Measurements from ENCODE around the gene CASZ1. TPM values are rescaled to one million over a fixed set of nuclear protein-coding genes. Genes with fewer than 3 reads are reported as not detected.

Gene CASZ1
- total RNA-seq, 1 experiment from 2014 or later: 11.1 TPM

DNA sequence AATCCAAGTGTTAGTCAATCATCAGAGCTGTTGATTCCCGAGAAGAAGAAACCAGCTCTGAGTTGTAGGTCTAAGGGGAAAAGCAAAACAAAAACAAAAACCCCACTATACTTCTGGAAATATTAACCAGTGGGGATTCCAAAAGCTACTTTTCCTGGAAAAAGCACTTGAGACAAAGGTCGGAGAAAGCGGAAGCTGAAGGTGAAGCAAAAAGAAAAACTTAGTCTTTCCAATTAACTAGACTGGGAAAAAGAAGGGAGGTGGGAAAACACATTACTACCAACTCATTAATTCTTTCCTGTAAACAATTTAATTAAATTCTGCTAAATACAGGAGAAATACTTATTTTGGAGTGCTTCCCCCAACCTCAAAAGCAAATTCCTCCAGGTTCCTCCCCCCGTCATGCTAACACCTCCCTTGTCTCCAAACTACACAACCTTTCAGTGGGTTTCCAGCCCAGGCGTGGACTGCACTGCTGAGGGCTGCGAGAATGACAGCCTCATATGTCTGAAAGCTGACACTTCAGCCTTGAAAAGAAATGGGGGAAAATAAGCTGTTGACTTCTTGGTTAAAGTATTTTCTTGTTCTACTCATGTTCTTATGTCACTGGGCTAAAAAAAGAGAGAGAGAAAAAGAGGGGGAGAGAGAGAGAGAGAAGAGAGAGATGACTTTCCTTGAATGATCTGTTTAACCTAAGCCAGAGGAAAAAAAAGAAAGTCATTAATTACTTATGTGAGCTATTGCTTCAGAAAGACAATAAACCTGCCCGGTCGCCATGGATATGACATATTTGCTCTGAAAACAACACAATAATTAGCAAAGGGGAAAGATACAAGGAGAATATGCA, 5.1 kb downstream of the CASZ1 start:
- intact Hi-C loops (cut with micrococcal nuclease): loop anchor here (10.0 kb wide), 2 partner anchors 57 to 113 kb away; no protein-coding TSS in a partner anchor
- no peaks in the 10 kb centered on the region for H3K27me3 Mint-ChIP-seq (ENCODE audit: insufficient read depth, unreplicated experiment)

DNA sequence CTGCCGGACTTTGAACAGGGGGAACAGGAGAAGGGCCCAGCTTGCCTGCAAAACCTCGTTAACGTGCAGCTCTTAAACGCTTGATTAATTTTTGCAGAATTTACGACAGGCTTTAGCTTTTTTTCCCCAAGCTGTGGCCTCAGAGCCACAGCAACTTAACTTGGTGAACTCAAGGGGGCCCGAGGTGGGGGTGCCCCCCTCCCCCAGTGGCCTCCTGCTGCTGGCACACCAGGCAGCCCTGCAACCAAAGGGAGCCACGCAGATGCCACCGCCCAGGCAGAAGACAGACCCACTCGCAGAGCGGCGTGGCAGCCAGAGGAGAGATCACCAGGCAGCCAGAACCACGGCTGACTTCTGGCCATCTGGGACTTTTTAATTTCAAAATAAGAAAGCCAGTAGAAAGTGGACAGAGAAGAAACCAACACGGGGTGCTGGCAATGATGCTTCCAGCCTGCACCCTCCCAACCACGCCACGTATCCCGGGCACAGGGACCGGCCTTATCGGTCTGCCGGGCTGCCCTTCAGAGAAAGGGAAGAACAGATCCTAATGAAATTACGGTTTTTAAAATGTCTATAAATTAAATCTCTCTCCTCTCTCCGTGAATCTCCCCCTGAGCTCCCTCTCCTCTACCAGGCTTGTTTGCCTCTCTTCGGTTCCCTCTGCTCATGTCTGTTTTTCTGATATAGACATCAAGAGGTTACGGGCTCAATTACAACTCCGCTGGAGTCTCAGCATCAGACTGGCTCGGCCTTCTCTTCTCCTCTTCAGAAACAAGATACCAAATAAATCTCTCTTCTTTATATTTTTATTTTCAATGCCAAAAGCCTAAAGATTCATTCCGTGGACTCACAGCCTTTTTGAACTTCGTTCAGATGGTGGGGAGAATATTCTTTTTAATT, 6.4 kb downstream of the CASZ1 start:
- ChIA-PET POLR2A (interaction anchor here (0.7 to 0.8 kb wide), 2 partner anchors 15 to 29 kb away, joined by 3 read pairs; no protein-coding TSS in a partner anchor), CTCF (interaction anchor here (1.1 kb wide), 1 partner anchor 8 kb away, joined by 3 read pairs; no protein-coding TSS in a partner anchor)
- peaks cover 5% of the 10 kb centered on the region for H3K36me3 Mint-ChIP-seq (ENCODE audit: insufficient read depth, unreplicated experiment)
- H3K9me3 Mint-ChIP-seq (ENCODE audit: unreplicated experiment): no peaks in the 10 kb centered on the region
- H3K4me1 Mint-ChIP-seq (ENCODE audit: insufficient read depth, unreplicated experiment): peaks cover 14% of the 10 kb centered on the region
- TF ChIP-seq, protein P1, sequence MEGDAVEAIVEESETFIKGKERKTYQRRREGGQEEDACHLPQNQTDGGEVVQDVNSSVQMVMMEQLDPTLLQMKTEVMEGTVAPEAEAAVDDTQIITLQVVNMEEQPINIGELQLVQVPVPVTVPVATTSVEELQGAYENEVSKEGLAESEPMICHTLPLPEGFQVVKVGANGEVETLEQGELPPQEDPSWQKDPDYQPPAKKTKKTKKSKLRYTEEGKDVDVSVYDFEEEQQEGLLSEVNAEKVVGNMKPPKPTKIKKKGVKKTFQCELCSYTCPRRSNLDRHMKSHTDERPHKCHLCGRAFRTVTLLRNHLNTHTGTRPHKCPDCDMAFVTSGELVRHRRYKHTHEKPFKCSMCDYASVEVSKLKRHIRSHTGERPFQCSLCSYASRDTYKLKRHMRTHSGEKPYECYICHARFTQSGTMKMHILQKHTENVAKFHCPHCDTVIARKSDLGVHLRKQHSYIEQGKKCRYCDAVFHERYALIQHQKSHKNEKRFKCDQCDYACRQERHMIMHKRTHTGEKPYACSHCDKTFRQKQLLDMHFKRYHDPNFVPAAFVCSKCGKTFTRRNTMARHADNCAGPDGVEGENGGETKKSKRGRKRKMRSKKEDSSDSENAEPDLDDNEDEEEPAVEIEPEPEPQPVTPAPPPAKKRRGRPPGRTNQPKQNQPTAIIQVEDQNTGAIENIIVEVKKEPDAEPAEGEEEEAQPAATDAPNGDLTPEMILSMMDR (IDR thresholded peaks at IDR 0.05; ENCODE audit: unreplicated experiment): no peak
- H3K27me3 Mint-ChIP-seq (ENCODE audit: insufficient read depth, unreplicated experiment): no peaks in the 10 kb centered on the region
- H3K27ac Mint-ChIP-seq (ENCODE audit: low read depth, unreplicated experiment): no peak overlapping the region
- H3K4me3 Mint-ChIP-seq (ENCODE audit: unreplicated experiment): no peak overlapping the region
- no TSS peak for BruUV-seq (replicated peaks)
- DNase-seq (ENCODE audit: unreplicated experiment): no peak
- intact Hi-C loops (cut with micrococcal nuclease): loop anchor here (10.0 kb wide), 2 partner anchors 55 to 115 kb away; no protein-coding TSS in a partner anchor

More for the DNA sequence above, 5.1 kb downstream of the CASZ1 start:
- Mint-ChIP-seq H3K36me3 (ENCODE audit: insufficient read depth, unreplicated experiment) (peaks cover 5% of the 10 kb centered on the region), H3K27ac (ENCODE audit: low read depth, unreplicated experiment) (no peak overlapping the region), H3K4me3 (ENCODE audit: unreplicated experiment) (no peak overlapping the region), H3K4me1 (ENCODE audit: insufficient read depth, unreplicated experiment) (peaks cover 18% of the 10 kb centered on the region), H3K9me3 (ENCODE audit: unreplicated experiment) (no peaks in the 10 kb centered on the region)
- DNase-seq (ENCODE audit: unreplicated experiment): no peak
- ChIA-PET CTCF (interaction anchor here (0.6 to 1.1 kb wide), 5 partner anchors 9 to 238 kb away, joined by 3 to 5 read pairs (median 3); no protein-coding TSS in a partner anchor), POLR2A (interaction anchor here (0.7 to 1.5 kb wide), 6 partner anchors 9 to 37 kb away, joined by 3 to 9 read pairs (median 4); no protein-coding TSS in a partner anchor)
- no TSS peak for BruUV-seq (replicated peaks)
- TF ChIP-seq, protein P1 (IDR thresholded peaks at IDR 0.05; ENCODE audit: unreplicated experiment): no peak

DNA sequence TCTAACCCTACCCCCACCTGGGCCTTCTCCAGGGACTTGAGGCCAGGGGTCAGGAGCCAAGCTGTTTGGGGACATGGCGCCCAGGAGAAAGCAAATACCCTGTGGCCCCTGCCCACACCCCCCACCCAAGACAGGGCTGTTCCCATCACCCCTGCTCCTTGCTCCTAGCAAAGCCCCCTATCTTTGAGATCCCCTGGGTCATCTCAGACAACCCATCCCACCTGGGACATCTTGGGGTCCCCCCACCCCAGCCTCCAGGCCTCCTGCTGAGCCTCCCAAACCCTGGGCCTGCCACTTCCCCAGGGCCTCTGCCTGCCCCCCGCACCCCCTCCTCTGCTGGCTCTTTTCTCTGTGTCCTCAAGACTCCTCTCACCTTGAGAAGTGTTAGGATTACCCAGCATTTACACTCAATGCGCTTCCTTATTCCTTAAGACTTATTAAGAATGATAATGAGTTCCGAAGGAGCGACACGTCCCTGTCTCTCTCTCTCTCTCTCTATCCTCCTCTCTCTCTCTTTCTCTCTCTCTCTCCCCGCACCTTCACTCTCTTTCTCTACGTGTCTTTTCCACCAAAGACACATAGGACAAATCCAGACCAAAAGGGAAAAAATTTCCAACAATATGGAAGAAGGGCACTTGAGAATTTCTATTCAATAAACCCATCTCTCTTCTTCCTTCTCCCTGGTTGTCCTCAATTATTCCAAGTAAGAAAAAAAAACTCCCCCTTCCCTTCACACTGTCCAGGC, 7.2 kb downstream of the CASZ1 start:
- DNase-seq (ENCODE audit: unreplicated experiment): no peak
- Mint-ChIP-seq H3K4me1 (ENCODE audit: insufficient read depth, unreplicated experiment) (peaks cover 11% of the 10 kb centered on the region), H3K9me3 (ENCODE audit: unreplicated experiment) (no peaks in the 10 kb centered on the region), H3K27me3 (ENCODE audit: insufficient read depth, unreplicated experiment) (no peaks in the 10 kb centered on the region), H3K4me3 (ENCODE audit: unreplicated experiment) (no peak overlapping the region), H3K36me3 (ENCODE audit: insufficient read depth, unreplicated experiment) (peaks cover 5% of the 10 kb centered on the region), H3K27ac (ENCODE audit: low read depth, unreplicated experiment) (no peak overlapping the region)
- TF ChIP-seq, protein P1 (IDR thresholded peaks at IDR 0.05; ENCODE audit: unreplicated experiment): no peak
- no TSS peak for BruUV-seq (replicated peaks)
- ChIA-PET POLR2A (interaction anchor here (0.8 kb wide), 1 partner anchor 30 kb away, joined by 3 read pairs; no protein-coding TSS in a partner anchor), CTCF (no interaction called here)
- intact Hi-C loops (cut with micrococcal nuclease): no loop called here

Measured in MCF 10A (cell line).